ENCODE data around the gene CCDC27. TPM values are rescaled to one million over a fixed set of nuclear protein-coding genes. Genes with fewer than 3 reads are reported as not detected.

The CCDC27 gene
- total RNA-seq, 1 experiment from 2014 or later = not detected

GRCh38 chr1:3733094-3733882 is 19.0 kb upstream of the CCDC27 start:
- intact Hi-C loops (cut with micrococcal nuclease; ENCODE audit: unreplicated experiment) = no loop called here
- no peak overlapping the region for H3K27ac ChIP-seq
- CTCF ChIA-PET = no interaction called here
- POLR2A ChIA-PET (ENCODE audit: unreplicated experiment) = no interaction called here
- no peaks in the 10 kb centered on the region for H3K9me2 ChIP-seq (ENCODE audit: insufficient read depth)
- H3K79me2 ChIP-seq (ENCODE audit: low read depth) = no peaks in the 10 kb centered on the region
- no peaks in the 10 kb centered on the region for H3K36me3 ChIP-seq (ENCODE audit: low read depth)
- no peak overlapping the region for H3K4me2 ChIP-seq
- H4K20me1 ChIP-seq (ENCODE audit: insufficient read depth) = no peaks in the 10 kb centered on the region
- BruUV-seq (replicated peaks) = no TSS peak
- H2AFZ ChIP-seq = no peak overlapping the region
- H3K9me3 ChIP-seq (ENCODE audit: insufficient read depth, low read depth) = no peaks in the 10 kb centered on the region
- TF ChIP-seq CTCF (conservative IDR thresholded peaks at IDR 0.05) = no peak
- no peak for TF ChIP-seq EZH2 (IDR thresholded peaks at IDR 0.05; ENCODE audit: low read depth)
- no peaks in the 10 kb centered on the region for H3K4me1 ChIP-seq (replicated peaks; ENCODE audit: insufficient read depth)
- no peaks in the 10 kb centered on the region for H3F3A ChIP-seq (ENCODE audit: insufficient read depth, low read depth)
- no peak overlapping the region for H3K4me3 ChIP-seq
- H3K27me3 ChIP-seq (ENCODE audit: insufficient read depth, low read depth) = 0 out of 2 replicates have a peak, but pooled peaks cover 4% of the 10 kb centered on the region
- no peak for DNase-seq

- H3K4me1 ChIP-seq (replicated peaks; ENCODE audit: insufficient read depth) = no peaks in the 10 kb centered on the region
- no peak overlapping the region for H2AFZ ChIP-seq
- no peaks in the 10 kb centered on the region for H3K27me3 ChIP-seq (ENCODE audit: insufficient read depth, low read depth)
- BruUV-seq (replicated peaks) = no TSS peak
- ChIA-PET CTCF (no interaction called here), POLR2A (ENCODE audit: unreplicated experiment) (no interaction called here)
- no peaks in the 10 kb centered on the region for H3K9me2 ChIP-seq (ENCODE audit: insufficient read depth)
- TF ChIP-seq CTCF (conservative IDR thresholded peaks at IDR 0.05) (no peak), EZH2 (IDR thresholded peaks at IDR 0.05; ENCODE audit: low read depth) (no peak)
- no peak overlapping the region for H3K4me3 ChIP-seq
- H3F3A ChIP-seq (ENCODE audit: insufficient read depth, low read depth) = no peaks in the 10 kb centered on the region
- no peak overlapping the region for H3K4me2 ChIP-seq
- no peaks in the 10 kb centered on the region for H3K9me3 ChIP-seq (ENCODE audit: insufficient read depth, low read depth)
- intact Hi-C loops (cut with micrococcal nuclease; ENCODE audit: unreplicated experiment) = no loop called here
- no peak for DNase-seq
- H3K27ac ChIP-seq = no peak overlapping the region
- H3K36me3 ChIP-seq (ENCODE audit: low read depth) = no peaks in the 10 kb centered on the region
- no peaks in the 10 kb centered on the region for H3K79me2 ChIP-seq (ENCODE audit: low read depth)
- no peaks in the 10 kb centered on the region for H4K20me1 ChIP-seq (ENCODE audit: insufficient read depth)
Observed at GRCh38 chr1:3733883-3734589, 18.2 kb upstream of the CCDC27 start.

GRCh38 chr1:3734602-3735001 is 17.6 kb upstream of the CCDC27 start:
- Histone ChIP-seq H4K20me1 (ENCODE audit: insufficient read depth) (no peaks in the 10 kb centered on the region), H3K4me3 (no peak overlapping the region), H2AFZ (no peak overlapping the region), H3K4me2 (no peak overlapping the region), H3K9me3 (ENCODE audit: insufficient read depth, low read depth) (no peaks in the 10 kb centered on the region), H3K79me2 (ENCODE audit: low read depth) (no peaks in the 10 kb centered on the region), H3F3A (ENCODE audit: insufficient read depth, low read depth) (no peaks in the 10 kb centered on the region), H3K9me2 (ENCODE audit: insufficient read depth) (no peaks in the 10 kb centered on the region), H3K36me3 (ENCODE audit: low read depth) (no peaks in the 10 kb centered on the region), H3K27me3 (ENCODE audit: insufficient read depth, low read depth) (no peaks in the 10 kb centered on the region), H3K27ac (no peak overlapping the region), H3K4me1 (replicated peaks; ENCODE audit: insufficient read depth) (no peaks in the 10 kb centered on the region)
- intact Hi-C loops (cut with micrococcal nuclease; ENCODE audit: unreplicated experiment) = no loop called here
- no TSS peak for BruUV-seq (replicated peaks)
- TF ChIP-seq CTCF (conservative IDR thresholded peaks at IDR 0.05) (no peak), EZH2 (IDR thresholded peaks at IDR 0.05; ENCODE audit: low read depth) (no peak)
- POLR2A ChIA-PET (ENCODE audit: unreplicated experiment) = no interaction called here
- CTCF ChIA-PET = no interaction called here
- DNase-seq = no peak

Data from PC-9 (cell line).